Epithelial cell of proximal tubule (primary cell): Measurements from ENCODE around the gene RNPEPL1. TPM values are rescaled to one million over a fixed set of nuclear protein-coding genes. Genes with fewer than 3 reads are reported as not detected.
"Not testable (repeated sequence)": the region's sequence is repeated elsewhere in the genome, so short reads cannot be mapped to it uniquely, and the experiment has no call there.

Experiments used
- DNase-seq: peaks from one replicate; pipeline ENCODE4 v3.0.0-alpha.2; 2011; ENCODE audit warnings: low read depth
- H3K4me3 ChIP-seq: 2 replicates; pipeline ENCODE4 v1.5.1; 2011; ENCODE audit warnings: low read depth, mild to moderate bottlenecking, low read length
- CTCF ChIP-seq: conservative IDR thresholded peaks from 2 replicates; pipeline ENCODE4 v1.5.1; 2012; ENCODE audit warnings: low read depth, mild to moderate bottlenecking, low read length
- total RNA-seq: library from RNA; depleted of rRNA; stranded (reverse); fragments of >200 nt; gene quantifications from 2 replicates; pipeline ENCODE4 v1.2.3, GENCODE V29; 2015

RNPEPL1 gene
- total RNA-seq, 1 donor from 2014 or later: 53.4 TPM

- H3K4me3 ChIP-seq: no peak overlapping the region
- TF ChIP-seq CTCF: no peak
Measured at GRCh38 chr2:240615396-240615795, 47.1 kb downstream of the RNPEPL1 start.

GRCh38 chr2:240615820-240616547 is 47.7 kb downstream of the RNPEPL1 start:
- TF ChIP-seq CTCF: no peak
- no peak overlapping the region for H3K4me3 ChIP-seq
- DNase-seq: no peak

More at GRCh38 chr2:240615396-240615795, 47.1 kb downstream of the RNPEPL1 start:
- DNase-seq: no peak

DNA sequence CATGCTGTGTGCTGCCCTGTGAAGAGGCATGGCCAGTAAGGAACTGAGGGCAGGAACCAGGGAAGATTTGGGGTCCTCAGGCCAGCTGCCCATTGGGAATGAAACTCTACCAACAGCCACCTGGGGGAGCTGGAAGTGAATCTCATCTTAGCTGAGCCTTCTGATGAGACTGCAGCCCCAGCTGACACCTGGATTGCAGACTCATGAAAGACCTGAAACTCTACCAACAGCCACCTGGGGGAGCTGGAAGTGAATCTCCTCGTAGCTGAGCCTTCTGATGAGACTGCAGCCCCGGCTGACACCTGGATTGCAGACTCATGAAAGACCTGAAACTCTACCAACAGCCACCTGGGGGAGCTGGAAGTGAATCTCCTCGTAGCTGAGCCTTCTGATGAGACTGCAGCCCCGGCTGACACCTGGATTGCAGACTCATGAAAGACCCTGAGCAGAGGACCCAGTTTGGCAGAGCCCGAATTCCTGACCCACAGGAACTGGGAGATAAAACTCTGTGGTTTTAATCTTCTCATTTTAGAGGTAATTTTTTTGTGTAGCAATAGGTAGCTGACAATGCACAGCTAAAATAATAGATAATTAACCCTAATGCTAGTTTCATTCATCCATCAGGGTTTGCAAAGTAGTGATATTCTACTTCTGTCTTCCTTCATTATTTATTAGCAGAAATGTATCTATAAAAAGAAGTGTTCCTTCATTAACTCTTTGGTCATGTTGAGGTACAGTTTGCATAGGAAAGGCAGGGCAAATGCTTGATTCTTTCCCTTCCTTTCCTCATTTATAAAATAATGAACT is 48.8 kb downstream of the RNPEPL1 start:
- DNase-seq, H3K4me3 ChIP-seq: not testable (repeated sequence)

DNA sequence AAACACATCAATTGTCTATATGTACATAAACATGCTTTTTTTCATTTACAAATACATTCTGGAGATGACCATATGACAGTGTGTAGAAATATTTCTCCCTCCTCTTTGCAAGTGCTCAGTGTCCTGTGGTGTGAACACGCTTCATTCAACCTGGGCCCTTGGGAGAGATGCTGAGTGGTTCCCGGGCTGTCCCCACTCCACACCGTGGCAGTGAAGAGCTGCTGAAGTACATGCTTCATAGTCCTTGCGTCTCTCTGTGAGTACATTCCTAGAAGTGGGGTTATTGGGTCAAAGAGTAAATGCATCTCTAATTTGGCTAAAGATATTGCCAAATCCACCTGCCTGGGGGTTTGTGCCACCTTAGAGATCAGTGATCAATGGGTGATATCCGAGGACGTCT is 50.5 kb downstream of the RNPEPL1 start:
- no peak for DNase-seq
- H3K4me3 ChIP-seq: no peak overlapping the region
- no peak for TF ChIP-seq CTCF

DNA sequence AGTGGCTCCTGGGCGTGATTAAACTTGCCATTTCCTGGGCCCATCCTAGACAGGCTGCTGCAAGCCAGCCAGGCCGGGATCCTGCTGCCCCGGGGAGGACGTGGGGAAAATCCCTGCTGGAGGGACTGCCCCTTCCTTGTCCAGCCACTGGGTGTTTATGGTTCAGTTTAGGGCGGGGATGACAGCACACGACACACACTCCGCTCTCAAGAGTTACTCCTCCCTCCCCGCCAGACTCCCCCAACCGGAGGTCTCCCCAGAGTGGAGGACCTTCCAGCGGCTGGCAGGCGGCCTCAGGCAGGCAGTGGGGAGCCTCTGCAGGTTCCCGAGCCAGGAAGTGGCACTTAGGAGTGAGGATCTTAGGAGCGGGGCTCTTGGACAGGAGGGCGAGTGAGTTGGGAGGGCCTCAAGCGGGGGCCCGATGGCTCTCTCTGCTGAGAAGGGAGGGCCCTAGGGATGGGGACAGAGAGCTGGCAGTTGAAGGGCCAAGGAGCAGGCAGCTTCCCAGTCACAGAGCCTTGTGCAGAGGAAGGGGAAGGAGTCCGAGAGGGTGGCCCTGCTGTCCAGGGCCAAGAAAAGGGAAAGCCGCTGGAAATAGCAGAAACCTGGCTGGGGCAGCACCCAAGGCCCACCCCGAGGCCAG is 51.3 kb downstream of the RNPEPL1 start:
- no peak overlapping the region for H3K4me3 ChIP-seq
- no peak for DNase-seq
- TF ChIP-seq CTCF: no peak

DNA sequence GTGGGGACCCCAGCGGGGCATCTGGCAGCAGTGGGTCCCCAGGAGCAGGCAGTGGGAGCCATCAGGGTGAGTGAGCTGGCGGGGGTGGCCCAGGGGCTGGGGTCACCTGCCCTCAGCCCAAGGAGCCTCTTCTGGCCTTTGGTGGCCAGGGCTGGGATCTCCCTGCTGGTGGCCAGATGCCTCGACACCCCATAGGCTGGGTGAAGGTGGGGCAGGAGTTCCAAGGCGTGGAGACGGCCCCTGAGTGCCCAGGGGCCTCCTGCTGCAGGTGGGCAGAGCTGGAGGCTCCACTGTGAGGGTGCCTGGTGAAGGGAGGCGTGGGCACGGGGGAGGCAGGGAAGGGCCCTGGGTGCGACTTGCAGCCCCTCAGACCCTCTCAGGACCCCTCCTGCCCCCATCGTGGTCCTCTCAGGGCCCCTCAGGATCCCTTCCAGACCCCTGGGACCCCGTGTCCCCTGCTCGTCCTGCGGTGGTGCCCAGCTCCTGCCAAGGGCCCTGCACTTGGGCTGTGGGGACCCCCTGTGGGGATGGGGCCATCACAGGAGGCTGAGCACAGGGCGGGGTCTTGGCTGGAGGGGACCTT is 52.0 kb downstream of the RNPEPL1 start:
- H3K4me3 ChIP-seq: no peak overlapping the region
- DNase-seq: no peak
- no peak for TF ChIP-seq CTCF

DNA sequence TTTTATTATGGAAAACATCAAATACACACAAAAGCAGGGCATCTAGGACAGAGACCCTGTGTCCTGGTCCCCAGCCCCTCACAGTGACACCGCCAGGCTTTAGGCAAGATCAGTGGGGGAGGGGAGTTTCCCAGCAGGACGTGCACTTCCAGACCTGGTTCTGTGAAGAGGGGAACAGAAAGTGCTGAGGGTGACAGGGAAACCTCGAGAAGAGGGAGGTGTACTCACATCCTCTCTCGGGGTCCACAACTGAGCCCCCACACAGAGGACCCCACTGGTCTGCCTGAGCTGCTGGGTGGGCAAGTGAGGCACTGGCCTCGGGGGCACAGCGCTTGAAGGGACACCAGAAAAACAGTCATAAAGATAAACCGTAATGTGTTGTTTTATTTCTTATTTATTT is 52.6 kb downstream of the RNPEPL1 start:
- H3K4me3 ChIP-seq: no peak overlapping the region
- DNase-seq: no peak
- no peak for TF ChIP-seq CTCF
